ENCODE measurements around the gene CCDC85A. TPM values are rescaled to one million over a fixed set of nuclear protein-coding genes. Genes with fewer than 3 reads are reported as not detected.

CCDC85A gene
- polyA plus RNA-seq, 1 donor from 2014 or later, result 24.7 TPM

GRCh38 chr2:56184500-56185011 is 766 bp downstream of the CCDC85A start:
- H3K36me3 ChIP-seq (ENCODE audit: insufficient read depth, low read length), result no peaks in the 10 kb centered on the region
- TF ChIP-seq, protein P1, sequence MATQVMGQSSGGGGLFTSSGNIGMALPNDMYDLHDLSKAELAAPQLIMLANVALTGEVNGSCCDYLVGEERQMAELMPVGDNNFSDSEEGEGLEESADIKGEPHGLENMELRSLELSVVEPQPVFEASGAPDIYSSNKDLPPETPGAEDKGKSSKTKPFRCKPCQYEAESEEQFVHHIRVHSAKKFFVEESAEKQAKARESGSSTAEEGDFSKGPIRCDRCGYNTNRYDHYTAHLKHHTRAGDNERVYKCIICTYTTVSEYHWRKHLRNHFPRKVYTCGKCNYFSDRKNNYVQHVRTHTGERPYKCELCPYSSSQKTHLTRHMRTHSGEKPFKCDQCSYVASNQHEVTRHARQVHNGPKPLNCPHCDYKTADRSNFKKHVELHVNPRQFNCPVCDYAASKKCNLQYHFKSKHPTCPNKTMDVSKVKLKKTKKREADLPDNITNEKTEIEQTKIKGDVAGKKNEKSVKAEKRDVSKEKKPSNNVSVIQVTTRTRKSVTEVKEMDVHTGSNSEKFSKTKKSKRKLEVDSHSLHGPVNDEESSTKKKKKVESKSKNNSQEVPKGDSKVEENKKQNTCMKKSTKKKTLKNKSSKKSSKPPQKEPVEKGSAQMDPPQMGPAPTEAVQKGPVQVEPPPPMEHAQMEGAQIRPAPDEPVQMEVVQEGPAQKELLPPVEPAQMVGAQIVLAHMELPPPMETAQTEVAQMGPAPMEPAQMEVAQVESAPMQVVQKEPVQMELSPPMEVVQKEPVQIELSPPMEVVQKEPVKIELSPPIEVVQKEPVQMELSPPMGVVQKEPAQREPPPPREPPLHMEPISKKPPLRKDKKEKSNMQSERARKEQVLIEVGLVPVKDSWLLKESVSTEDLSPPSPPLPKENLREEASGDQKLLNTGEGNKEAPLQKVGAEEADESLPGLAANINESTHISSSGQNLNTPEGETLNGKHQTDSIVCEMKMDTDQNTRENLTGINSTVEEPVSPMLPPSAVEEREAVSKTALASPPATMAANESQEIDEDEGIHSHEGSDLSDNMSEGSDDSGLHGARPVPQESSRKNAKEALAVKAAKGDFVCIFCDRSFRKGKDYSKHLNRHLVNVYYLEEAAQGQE (IDR thresholded peaks at IDR 0.05; ENCODE audit: borderline replicate concordance), result no peak
- peak; percentile 1 for TF ChIP-seq RAD21 (conservative IDR thresholded peaks at IDR 0.05)
- TF ChIP-seq POLR2AphosphoS5 (IDR thresholded peaks at IDR 0.05), result peak; percentile 8
- TF ChIP-seq MXI1 (conservative IDR thresholded peaks at IDR 0.05; ENCODE audit: poor library complexity, severe bottlenecking), result peak; percentile 27
- TF ChIP-seq EP300 (conservative IDR thresholded peaks at IDR 0.05; ENCODE audit: poor library complexity, severe bottlenecking), result peak; percentile 12
- no peak for TF ChIP-seq SMC3 (conservative IDR thresholded peaks at IDR 0.05; ENCODE audit: poor library complexity)
- no peak for TF ChIP-seq CTCF (IDR thresholded peaks at IDR 0.05; ENCODE audit: poor library complexity, severe bottlenecking)
- peak overlapping the region; percentile 91 for H3K4me3 ChIP-seq (ENCODE audit: low read length)
- no peaks in the 10 kb centered on the region for H3K9me3 ChIP-seq (ENCODE audit: low read length)
- H2AFZ ChIP-seq (ENCODE audit: low read depth, low read length), result no peak overlapping the region
- H3K9ac ChIP-seq (ENCODE audit: low read length), result peak overlapping the region; percentile 83
- no peaks in the 10 kb centered on the region for H3K9me2 ChIP-seq (ENCODE audit: insufficient read depth, low read length)
- no peaks in the 10 kb centered on the region for H3K27me3 ChIP-seq (ENCODE audit: insufficient read depth, low read depth, low read length)
- no peak overlapping the region for H3K27ac ChIP-seq (ENCODE audit: low read length)
- peak overlapping the region; percentile 92 for H3K4me2 ChIP-seq (ENCODE audit: low read length)
- H3F3A ChIP-seq (ENCODE audit: insufficient read depth, low read length, poor library complexity, severe bottlenecking), result no peaks in the 10 kb centered on the region
- H3K79me2 ChIP-seq (replicated peaks; ENCODE audit: insufficient read depth, low read length), result peaks cover 18% of the 10 kb centered on the region
- H4K20me1 ChIP-seq (ENCODE audit: insufficient read depth), result no peaks in the 10 kb centered on the region

DNA sequence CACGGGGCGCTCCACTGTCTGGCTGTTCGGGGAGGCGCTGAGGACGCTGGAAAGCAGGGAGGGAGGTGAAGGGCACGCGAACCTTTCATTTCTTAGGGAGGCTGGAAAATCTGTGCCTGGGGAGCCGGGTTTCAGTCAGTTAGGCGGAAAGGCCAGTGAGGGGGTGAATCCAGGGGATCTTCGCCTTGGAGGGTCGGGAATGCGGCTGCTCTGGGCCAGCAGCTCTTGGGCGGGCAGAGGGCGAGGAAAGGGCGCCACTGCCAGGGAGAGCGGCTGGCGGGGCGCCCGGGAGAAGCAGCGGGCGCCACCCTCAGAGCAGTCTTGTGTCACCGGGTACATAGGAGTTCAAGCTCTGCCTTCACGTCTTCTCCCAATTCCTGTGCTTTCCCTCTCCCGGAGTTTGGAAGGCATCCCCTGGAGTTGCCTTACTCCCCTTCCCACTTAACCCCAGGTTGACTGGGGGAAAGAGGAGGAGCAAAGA is 1.4 kb downstream of the CCDC85A start:
- Histone ChIP-seq H3K9me2 (ENCODE audit: insufficient read depth, low read length) (no peaks in the 10 kb centered on the region), H3K4me2 (ENCODE audit: low read length) (peak overlapping the region; percentile 92), H3K36me3 (ENCODE audit: insufficient read depth, low read length) (no peaks in the 10 kb centered on the region), H3K9me3 (ENCODE audit: low read length) (no peaks in the 10 kb centered on the region), H3K4me3 (ENCODE audit: low read length) (peak overlapping the region; percentile 91), H3K27ac (ENCODE audit: low read length) (peak overlapping the region; percentile 30), H2AFZ (ENCODE audit: low read depth, low read length) (no peak overlapping the region), H3K27me3 (ENCODE audit: insufficient read depth, low read depth, low read length) (no peaks in the 10 kb centered on the region), H4K20me1 (ENCODE audit: insufficient read depth) (no peaks in the 10 kb centered on the region), H3K9ac (ENCODE audit: low read length) (peak overlapping the region; percentile 83), H3K79me2 (replicated peaks; ENCODE audit: insufficient read depth, low read length) (peaks cover 21% of the 10 kb centered on the region), H3F3A (ENCODE audit: insufficient read depth, low read length, poor library complexity, severe bottlenecking) (no peaks in the 10 kb centered on the region)
- no peak for TF ChIP-seq EP300 (conservative IDR thresholded peaks at IDR 0.05; ENCODE audit: poor library complexity, severe bottlenecking)
- TF ChIP-seq, protein P1 (IDR thresholded peaks at IDR 0.05; ENCODE audit: borderline replicate concordance), result no peak
- TF ChIP-seq TAF1 (IDR thresholded peaks at IDR 0.05; ENCODE audit: low read depth), result no peak
- no peak for TF ChIP-seq POLR2AphosphoS5 (IDR thresholded peaks at IDR 0.05)
- TF ChIP-seq SMC3 (conservative IDR thresholded peaks at IDR 0.05; ENCODE audit: poor library complexity), result no peak
- no peak for TF ChIP-seq RAD21 (conservative IDR thresholded peaks at IDR 0.05)
- TF ChIP-seq EZH2 (IDR thresholded peaks at IDR 0.05; ENCODE audit: borderline replicate concordance, insufficient read depth, low read length, poor library complexity, severe bottlenecking), result no peak
- no peak for TF ChIP-seq MXI1 (conservative IDR thresholded peaks at IDR 0.05; ENCODE audit: poor library complexity, severe bottlenecking)
- no peak for TF ChIP-seq CTCF (IDR thresholded peaks at IDR 0.05; ENCODE audit: poor library complexity, severe bottlenecking)
